Neural cell (in vitro differentiated cells): ENCODE measurements around the gene GLB1L3.

Experiments used
- EP300 ChIP-seq: fragments of 450-650 bp; conservative IDR thresholded peaks from 2 replicates; pipeline ENCODE4 v1.6.1; 2014; ENCODE audit warnings: antibody characterized with exemption, mild to moderate bottlenecking, moderate library complexity; ENCODE audit not compliant: poor library complexity, severe bottlenecking
- MXI1 ChIP-seq: fragments of 450-650 bp; conservative IDR thresholded peaks from 2 replicates; pipeline ENCODE4 v1.6.1; 2014; ENCODE audit warnings: antibody characterized with exemption, mild to moderate bottlenecking; ENCODE audit not compliant: poor library complexity, severe bottlenecking
- POLR2AphosphoS5 ChIP-seq: IDR thresholded peaks from 2 replicates; pipeline ENCODE4 v1.6.1; 2012
- RAD21 ChIP-seq: fragments of 450-650 bp; conservative IDR thresholded peaks from 2 replicates; pipeline ENCODE4 v1.6.1; 2014; ENCODE audit warnings: antibody characterized with exemption, mild to moderate bottlenecking, moderate library complexity
- SMC3 ChIP-seq: fragments of 450-650 bp; conservative IDR thresholded peaks from 2 replicates; pipeline ENCODE4 v1.6.1; 2014; ENCODE audit warnings: antibody characterized with exemption, mild to moderate bottlenecking, moderate library complexity; ENCODE audit not compliant: poor library complexity
- TF ChIP-seq, protein P1 (sequence below): fragments of 450-650 bp; IDR thresholded peaks from 2 replicates; pipeline ENCODE4 v1.5.1; 2014; ENCODE audit warnings: antibody characterized with exemption, mild to moderate bottlenecking, moderate library complexity; ENCODE audit not compliant: poor library complexity, severe bottlenecking
- TF ChIP-seq, protein P2 (sequence below): IDR thresholded peaks from 2 replicates; pipeline ENCODE4 v1.6.1; 2012; ENCODE audit warnings: borderline replicate concordance

DNA sequence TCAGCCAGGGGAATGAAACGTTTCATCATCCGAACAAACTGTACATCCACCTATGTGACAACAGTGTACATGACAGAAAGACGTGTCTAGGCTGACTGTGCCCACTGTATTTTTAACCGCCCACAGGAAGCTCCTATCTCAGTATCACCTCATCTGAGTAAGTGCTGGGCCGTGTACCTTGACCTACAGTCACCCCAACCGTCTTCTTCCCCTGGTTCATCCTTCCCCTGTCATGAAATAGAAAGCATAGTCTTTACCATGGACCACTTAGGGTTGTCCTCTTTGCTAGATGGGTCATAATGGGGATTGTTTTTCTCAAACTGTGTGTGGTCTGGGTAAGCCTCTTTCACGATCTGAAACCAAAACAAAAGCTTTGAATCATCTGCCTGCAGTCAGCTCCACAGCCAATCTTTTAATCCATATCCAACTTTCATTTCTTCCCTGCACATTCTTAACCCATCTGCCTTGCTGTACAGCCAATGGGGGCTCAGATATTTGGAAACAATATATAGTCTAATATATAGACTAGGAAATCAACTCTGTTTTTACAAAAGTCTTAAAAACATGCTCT is 27.2 kb upstream of the GLB1L3 start:
- TF ChIP-seq, protein P1, sequence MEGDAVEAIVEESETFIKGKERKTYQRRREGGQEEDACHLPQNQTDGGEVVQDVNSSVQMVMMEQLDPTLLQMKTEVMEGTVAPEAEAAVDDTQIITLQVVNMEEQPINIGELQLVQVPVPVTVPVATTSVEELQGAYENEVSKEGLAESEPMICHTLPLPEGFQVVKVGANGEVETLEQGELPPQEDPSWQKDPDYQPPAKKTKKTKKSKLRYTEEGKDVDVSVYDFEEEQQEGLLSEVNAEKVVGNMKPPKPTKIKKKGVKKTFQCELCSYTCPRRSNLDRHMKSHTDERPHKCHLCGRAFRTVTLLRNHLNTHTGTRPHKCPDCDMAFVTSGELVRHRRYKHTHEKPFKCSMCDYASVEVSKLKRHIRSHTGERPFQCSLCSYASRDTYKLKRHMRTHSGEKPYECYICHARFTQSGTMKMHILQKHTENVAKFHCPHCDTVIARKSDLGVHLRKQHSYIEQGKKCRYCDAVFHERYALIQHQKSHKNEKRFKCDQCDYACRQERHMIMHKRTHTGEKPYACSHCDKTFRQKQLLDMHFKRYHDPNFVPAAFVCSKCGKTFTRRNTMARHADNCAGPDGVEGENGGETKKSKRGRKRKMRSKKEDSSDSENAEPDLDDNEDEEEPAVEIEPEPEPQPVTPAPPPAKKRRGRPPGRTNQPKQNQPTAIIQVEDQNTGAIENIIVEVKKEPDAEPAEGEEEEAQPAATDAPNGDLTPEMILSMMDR = no peak
- TF ChIP-seq MXI1 (no peak), EP300 (no peak), POLR2AphosphoS5 (no peak), RAD21 (no peak), SMC3 (no peak)
- TF ChIP-seq, protein P2, sequence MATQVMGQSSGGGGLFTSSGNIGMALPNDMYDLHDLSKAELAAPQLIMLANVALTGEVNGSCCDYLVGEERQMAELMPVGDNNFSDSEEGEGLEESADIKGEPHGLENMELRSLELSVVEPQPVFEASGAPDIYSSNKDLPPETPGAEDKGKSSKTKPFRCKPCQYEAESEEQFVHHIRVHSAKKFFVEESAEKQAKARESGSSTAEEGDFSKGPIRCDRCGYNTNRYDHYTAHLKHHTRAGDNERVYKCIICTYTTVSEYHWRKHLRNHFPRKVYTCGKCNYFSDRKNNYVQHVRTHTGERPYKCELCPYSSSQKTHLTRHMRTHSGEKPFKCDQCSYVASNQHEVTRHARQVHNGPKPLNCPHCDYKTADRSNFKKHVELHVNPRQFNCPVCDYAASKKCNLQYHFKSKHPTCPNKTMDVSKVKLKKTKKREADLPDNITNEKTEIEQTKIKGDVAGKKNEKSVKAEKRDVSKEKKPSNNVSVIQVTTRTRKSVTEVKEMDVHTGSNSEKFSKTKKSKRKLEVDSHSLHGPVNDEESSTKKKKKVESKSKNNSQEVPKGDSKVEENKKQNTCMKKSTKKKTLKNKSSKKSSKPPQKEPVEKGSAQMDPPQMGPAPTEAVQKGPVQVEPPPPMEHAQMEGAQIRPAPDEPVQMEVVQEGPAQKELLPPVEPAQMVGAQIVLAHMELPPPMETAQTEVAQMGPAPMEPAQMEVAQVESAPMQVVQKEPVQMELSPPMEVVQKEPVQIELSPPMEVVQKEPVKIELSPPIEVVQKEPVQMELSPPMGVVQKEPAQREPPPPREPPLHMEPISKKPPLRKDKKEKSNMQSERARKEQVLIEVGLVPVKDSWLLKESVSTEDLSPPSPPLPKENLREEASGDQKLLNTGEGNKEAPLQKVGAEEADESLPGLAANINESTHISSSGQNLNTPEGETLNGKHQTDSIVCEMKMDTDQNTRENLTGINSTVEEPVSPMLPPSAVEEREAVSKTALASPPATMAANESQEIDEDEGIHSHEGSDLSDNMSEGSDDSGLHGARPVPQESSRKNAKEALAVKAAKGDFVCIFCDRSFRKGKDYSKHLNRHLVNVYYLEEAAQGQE = no peak
